GM23338 (cell line): ENCODE measurements around the gene AP1M2. TPM values are rescaled to one million over a fixed set of nuclear protein-coding genes. Genes with fewer than 3 reads are reported as not detected.

ENCODE experiments used
- ATAC-seq: fragments of 200-7000 bp; cut with Tn5 transposase; 3 replicates; pipeline ENCODE4 v1.9.1; 2020
- DNase-seq: peaks from one replicate; pipeline ENCODE4 v3.0.0-alpha.2; 2015; ENCODE audit warnings: low spot score
- H2AFZ ChIP-seq: fragments of 200-600 bp; sonication (generic); 2 replicates; pipeline ENCODE4 v1.8.0; 2016; ENCODE audit warnings: antibody characterized with exemption, mild to moderate bottlenecking, moderate library complexity
- H3F3A ChIP-seq: fragments of 200-600 bp; sonication (generic); replicated peaks from 2 replicates; pipeline ENCODE4 v1.8.0; 2017; ENCODE audit warnings: antibody characterized with exemption, mixed run types, low read depth
- H3K27ac ChIP-seq: fragments of 200-600 bp; sonication (generic); 2 replicates; pipeline ENCODE4 v1.6.1; 2016; ENCODE audit warnings: low read depth
- H3K27me3 ChIP-seq: fragments of 200-600 bp; sonication (generic); 2 replicates; pipeline ENCODE4 v1.8.0; 2016; ENCODE audit warnings: mild to moderate bottlenecking, mixed run types, moderate library complexity; ENCODE audit not compliant: insufficient read depth
- H3K36me3 ChIP-seq: fragments of 200-600 bp; sonication (generic); 2 replicates; pipeline ENCODE4 v1.8.0; 2016; ENCODE audit warnings: mild to moderate bottlenecking; ENCODE audit not compliant: insufficient read depth
- H3K4me1 ChIP-seq: fragments of 200-600 bp; sonication (generic); 2 replicates; pipeline ENCODE4 v1.8.0; 2016; ENCODE audit warnings: mild to moderate bottlenecking, moderate library complexity; ENCODE audit not compliant: insufficient read depth
- H3K4me2 ChIP-seq: fragments of 200-600 bp; sonication (generic); 2 replicates; pipeline ENCODE4 v1.7.1; 2017; ENCODE audit warnings: mixed run types
- H3K4me3 ChIP-seq: fragments of 200-600 bp; sonication (generic); 2 replicates; pipeline ENCODE4 v1.6.1; 2016; ENCODE audit warnings: mixed run types
- H3K79me2 ChIP-seq: fragments of 200-600 bp; sonication (generic); replicated peaks from 2 replicates; pipeline ENCODE4 v1.8.0; 2017; ENCODE audit warnings: mild to moderate bottlenecking; ENCODE audit not compliant: insufficient read depth
- H3K9me2 ChIP-seq: fragments of 200-600 bp; sonication (generic); 2 replicates; pipeline ENCODE4 v1.8.0; 2017; ENCODE audit not compliant: insufficient read depth
- H4K20me1 ChIP-seq: fragments of 200-600 bp; sonication (generic); replicated peaks from 2 replicates; pipeline ENCODE4 v1.8.0; 2017; ENCODE audit warnings: mild to moderate bottlenecking; ENCODE audit not compliant: insufficient read depth
- H3K27ac Mint-ChIP-seq: 2 replicates; pipeline ENCODE4 v1.8.0; 2020; ENCODE audit warnings: inconsistent platforms, mild to moderate bottlenecking, moderate library complexity, mixed read lengths
- H3K27me3 Mint-ChIP-seq: 3 replicates; pipeline ENCODE4 v1.8.0; 2022; ENCODE audit warnings: low read depth, mild to moderate bottlenecking, moderate library complexity, mixed read lengths, inconsistent platforms; ENCODE audit not compliant: insufficient read depth, poor library complexity
- H3K36me3 Mint-ChIP-seq: 3 replicates; pipeline ENCODE4 v1.8.0; 2021; ENCODE audit warnings: low read depth, mild to moderate bottlenecking, inconsistent platforms, moderate library complexity, mixed read lengths
- H3K4me1 Mint-ChIP-seq: 3 replicates; pipeline ENCODE4 v1.8.0; 2020; ENCODE audit warnings: mild to moderate bottlenecking, inconsistent platforms, mixed read lengths
- H3K4me3 Mint-ChIP-seq: 3 replicates; pipeline ENCODE4 v1.8.0; 2021; ENCODE audit warnings: moderate library complexity, mild to moderate bottlenecking, inconsistent platforms, mixed read lengths
- H3K9me3 Mint-ChIP-seq: 3 replicates; pipeline ENCODE4 v1.8.0; 2020; ENCODE audit warnings: moderate library complexity, mild to moderate bottlenecking, inconsistent platforms, mixed read lengths
- CREB1 ChIP-seq: fragments of 250-450 bp; sonication (Bioruptor Pico); IDR thresholded peaks from 2 replicates; pipeline ENCODE4 v1.5.0; 2020; ENCODE audit warnings: low read depth, mild to moderate bottlenecking, moderate library complexity
- CTCF ChIP-seq, 2 experiments: fragments of 200-600 bp in 1 of 2; sonication (generic) in 1 of 2; conservative IDR thresholded peaks; 2 replicates each; pipeline versions ENCODE4 v1.5.1 to v1.6.1; 2016 to 2017; ENCODE audit warnings: antibody characterized with exemption in 2 of 2, low read depth in 2 of 2, mild to moderate bottlenecking in 2 of 2, moderate library complexity in 1 of 2
- EZH2 ChIP-seq: fragments of 200-600 bp; sonication (generic); IDR thresholded peaks from one replicate; pipeline ENCODE4 v1.8.0; 2017; ENCODE audit warnings: antibody characterized with exemption, mild to moderate bottlenecking, low read depth; ENCODE audit not compliant: unreplicated experiment
- EZH2phosphoT487 ChIP-seq: fragments of 200-600 bp; sonication (generic); IDR thresholded peaks from one replicate; pipeline ENCODE4 v1.8.1; 2018; ENCODE audit warnings: antibody characterized with exemption; ENCODE audit not compliant: unreplicated experiment
- JUNB ChIP-seq: IDR thresholded peaks from one replicate; pipeline ENCODE4 v1.6.1; 2016; ENCODE audit warnings: antibody characterized with exemption; ENCODE audit not compliant: unreplicated experiment
- NANOG ChIP-seq: IDR thresholded peaks from 2 replicates; pipeline ENCODE4 v1.6.1; 2016; ENCODE audit warnings: antibody characterized with exemption, borderline replicate concordance
- POLR2AphosphoS5 ChIP-seq: IDR thresholded peaks from 2 replicates; pipeline ENCODE4 v1.6.1; 2016; ENCODE audit warnings: antibody characterized with exemption, low read depth
- REST ChIP-seq: IDR thresholded peaks from one replicate; pipeline ENCODE4 v1.6.1; 2018; ENCODE audit warnings: antibody characterized with exemption; ENCODE audit not compliant: unreplicated experiment
- STAT1 ChIP-seq: IDR thresholded peaks from one replicate; pipeline ENCODE4 v1.6.1; 2016; ENCODE audit warnings: antibody characterized with exemption; ENCODE audit not compliant: unreplicated experiment
- ZNF114 ChIP-seq: fragments of 250-450 bp; sonication (Bioruptor Pico); IDR thresholded peaks from 2 replicates; pipeline ENCODE4 v1.5.0; 2020; ENCODE audit warnings: mild to moderate bottlenecking, moderate library complexity
- ZNF331 ChIP-seq: fragments of 250-450 bp; sonication (Bioruptor Pico); IDR thresholded peaks from 2 replicates; pipeline ENCODE4 v1.5.0; 2020; ENCODE audit warnings: low read depth, mild to moderate bottlenecking, moderate library complexity
- polyA plus RNA-seq: library from polyadenylated mRNA; unstranded; fragments of >200 nt; fragmentation: Nextera tagmentation; extraction: Ambion mirVana; gene quantifications from 2 replicates; pipeline ENCODE4 v1.2.1, GENCODE V29; 2016
- total RNA-seq: library from RNA; depleted of rRNA; stranded (reverse); fragments of >200 nt; shearing (Covaris generic); gene quantifications from 2 replicates; pipeline ENCODE4 v1.2.3, GENCODE V29; 2014
- TF ChIP-seq, protein P1 (sequence below): IDR thresholded peaks from 2 replicates; pipeline ENCODE4 v1.6.1; 2016; ENCODE audit warnings: antibody characterized with exemption

The AP1M2 gene
- total and polyA plus RNA-seq, 2 experiments from 2014 or later: 128 to 165 TPM

DNA sequence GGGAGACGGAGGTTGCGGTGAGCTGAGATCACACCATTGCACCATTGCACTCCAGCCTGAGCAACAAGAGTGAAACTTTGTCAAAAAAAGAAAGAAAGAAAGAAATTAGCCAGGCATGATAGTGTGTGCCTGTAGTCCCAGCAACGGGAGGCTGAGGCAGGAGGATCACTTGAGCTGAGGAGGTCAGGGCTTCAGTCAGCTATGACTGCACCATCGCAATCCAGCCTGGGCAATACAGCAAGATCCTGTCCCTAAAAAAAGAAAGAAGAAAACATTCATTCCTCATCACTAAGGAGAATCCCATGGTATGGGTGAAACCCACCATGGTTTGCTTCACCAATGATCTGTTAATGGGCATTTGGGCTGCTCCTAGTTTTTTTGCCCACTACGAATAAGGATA, 13.0 kb upstream of the AP1M2 start:
- H3K4me3 Mint-ChIP-seq: no peak overlapping the region
- peaks cover 17% of the 10 kb centered on the region for H3K4me1 Mint-ChIP-seq
- H3K27ac ChIP-seq: no peak overlapping the region
- peaks cover 18% of the 10 kb centered on the region; the same call in 1 of the 2 replicates for H3F3A ChIP-seq
- H3K4me2 ChIP-seq: no peak overlapping the region
- H3K4me1 ChIP-seq: peaks cover 12% of the 10 kb centered on the region
- TF ChIP-seq POLR2AphosphoS5 (no peak), EZH2phosphoT487 (no peak)
- H3K36me3 Mint-ChIP-seq: no peaks in the 10 kb centered on the region; the same call in 2 of the 3 replicates
- peaks cover 9% of the 10 kb centered on the region for H3K27me3 Mint-ChIP-seq
- H2AFZ ChIP-seq: no peak overlapping the region
- ATAC-seq (no peak), DNase-seq (no peak)
- no peaks in the 10 kb centered on the region for H3K9me3 Mint-ChIP-seq
- no peaks in the 10 kb centered on the region for H3K36me3 ChIP-seq
- no peaks in the 10 kb centered on the region for H3K9me2 ChIP-seq
- H3K79me2 ChIP-seq: peaks cover 8% of the 10 kb centered on the region
- H4K20me1 ChIP-seq: no peaks in the 10 kb centered on the region
- H3K27ac Mint-ChIP-seq: no peak overlapping the region
- H3K4me3 ChIP-seq: no peak overlapping the region
- H3K27me3 ChIP-seq: no peaks in the 10 kb centered on the region

GRCh38 chr19:10593820-10594637, 6.9 kb upstream of the AP1M2 start:
- Mint-ChIP-seq H3K4me3 (no peak overlapping the region), H3K27ac (no peak overlapping the region), H3K9me3 (no peaks in the 10 kb centered on the region), H3K27me3 (peaks cover 15% of the 10 kb centered on the region), H3K36me3 (no peaks in the 10 kb centered on the region), H3K4me1 (no peaks in the 10 kb centered on the region)
- Histone ChIP-seq H3K4me1 (no peaks in the 10 kb centered on the region), H3K36me3 (no peaks in the 10 kb centered on the region), H3K27ac (no peak overlapping the region), H4K20me1 (no peaks in the 10 kb centered on the region), H3K4me2 (no peak overlapping the region), H3K9me2 (no peaks in the 10 kb centered on the region), H3F3A (no peaks in the 10 kb centered on the region), H3K4me3 (no peak overlapping the region), H2AFZ (no peak overlapping the region), H3K79me2 (no peaks in the 10 kb centered on the region), H3K27me3 (no peaks in the 10 kb centered on the region)
- ATAC-seq (no peak), DNase-seq (no peak)
- no peak for TF ChIP-seq ZNF331 (CRISPR knock-in tag)
- no peak for TF ChIP-seq JUNB

- no peaks in the 10 kb centered on the region for H3K4me1 ChIP-seq
- H3K27me3 ChIP-seq: no peaks in the 10 kb centered on the region
- no peaks in the 10 kb centered on the region for H3K4me1 Mint-ChIP-seq
- no peaks in the 10 kb centered on the region for H4K20me1 ChIP-seq
- no peak overlapping the region for H3K4me2 ChIP-seq
- no peak overlapping the region for H3K27ac Mint-ChIP-seq
- peaks cover 14% of the 10 kb centered on the region for H3K27me3 Mint-ChIP-seq
- H3K79me2 ChIP-seq: no peaks in the 10 kb centered on the region
- ATAC-seq (no peak), DNase-seq (no peak)
- H3K27ac ChIP-seq: no peak overlapping the region
- H3K36me3 Mint-ChIP-seq: no peaks in the 10 kb centered on the region
- H3K9me3 Mint-ChIP-seq: no peaks in the 10 kb centered on the region
- no peaks in the 10 kb centered on the region for H3K36me3 ChIP-seq
- H3K9me2 ChIP-seq: no peaks in the 10 kb centered on the region
- H2AFZ ChIP-seq: no peak overlapping the region
- H3K4me3 ChIP-seq: no peak overlapping the region
- no peaks in the 10 kb centered on the region for H3F3A ChIP-seq
- H3K4me3 Mint-ChIP-seq: no peak overlapping the region
- TF ChIP-seq CREB1 (CRISPR knock-in tag): no peak
- TF ChIP-seq ZNF114 (CRISPR knock-in tag): no peak
- TF ChIP-seq REST: no peak
- TF ChIP-seq ZNF331 (CRISPR knock-in tag): no peak
- TF ChIP-seq NANOG: no peak
- TF ChIP-seq EZH2: no peak
- no peak for TF ChIP-seq EZH2phosphoT487
- no peak for TF ChIP-seq STAT1
- TF ChIP-seq, protein P1, sequence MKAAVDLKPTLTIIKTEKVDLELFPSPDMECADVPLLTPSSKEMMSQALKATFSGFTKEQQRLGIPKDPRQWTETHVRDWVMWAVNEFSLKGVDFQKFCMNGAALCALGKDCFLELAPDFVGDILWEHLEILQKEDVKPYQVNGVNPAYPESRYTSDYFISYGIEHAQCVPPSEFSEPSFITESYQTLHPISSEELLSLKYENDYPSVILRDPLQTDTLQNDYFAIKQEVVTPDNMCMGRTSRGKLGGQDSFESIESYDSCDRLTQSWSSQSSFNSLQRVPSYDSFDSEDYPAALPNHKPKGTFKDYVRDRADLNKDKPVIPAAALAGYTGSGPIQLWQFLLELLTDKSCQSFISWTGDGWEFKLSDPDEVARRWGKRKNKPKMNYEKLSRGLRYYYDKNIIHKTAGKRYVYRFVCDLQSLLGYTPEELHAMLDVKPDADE: no peak
- no peak for TF ChIP-seq JUNB
- TF ChIP-seq CTCF (conservative IDR thresholded peaks at IDR 0.05; ENCODE audit: low read depth in 2 of 2): no peak
- TF ChIP-seq POLR2AphosphoS5: no peak
Measured at GRCh38 chr19:10593148-10593547, 6.0 kb upstream of the AP1M2 start.
